ENCODE results near the gene SOWAHA.

SOWAHA gene

DNA sequence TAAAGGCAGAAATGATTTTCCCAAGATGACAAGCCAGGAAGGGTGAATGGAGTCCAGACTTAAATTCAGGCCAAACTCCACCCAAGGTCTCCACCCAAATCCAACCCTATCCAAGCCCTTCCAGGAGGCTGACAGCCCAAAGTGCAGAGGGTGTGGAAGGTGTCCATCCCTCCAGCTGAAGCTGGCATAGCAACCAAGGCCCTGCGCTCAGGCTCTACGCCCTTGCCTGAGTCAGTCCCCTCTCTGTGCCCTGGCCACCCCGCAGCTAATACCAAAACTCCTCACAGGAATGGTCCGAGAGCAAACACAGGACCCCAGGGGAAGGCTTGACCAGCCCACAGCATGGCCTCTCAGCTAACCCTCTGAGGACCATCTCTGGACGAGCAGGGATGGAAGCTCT, 38.2 kb upstream of the SOWAHA start:
- no peak overlapping the region for H3K27ac ChIP-seq
- TF ChIP-seq, protein P1, sequence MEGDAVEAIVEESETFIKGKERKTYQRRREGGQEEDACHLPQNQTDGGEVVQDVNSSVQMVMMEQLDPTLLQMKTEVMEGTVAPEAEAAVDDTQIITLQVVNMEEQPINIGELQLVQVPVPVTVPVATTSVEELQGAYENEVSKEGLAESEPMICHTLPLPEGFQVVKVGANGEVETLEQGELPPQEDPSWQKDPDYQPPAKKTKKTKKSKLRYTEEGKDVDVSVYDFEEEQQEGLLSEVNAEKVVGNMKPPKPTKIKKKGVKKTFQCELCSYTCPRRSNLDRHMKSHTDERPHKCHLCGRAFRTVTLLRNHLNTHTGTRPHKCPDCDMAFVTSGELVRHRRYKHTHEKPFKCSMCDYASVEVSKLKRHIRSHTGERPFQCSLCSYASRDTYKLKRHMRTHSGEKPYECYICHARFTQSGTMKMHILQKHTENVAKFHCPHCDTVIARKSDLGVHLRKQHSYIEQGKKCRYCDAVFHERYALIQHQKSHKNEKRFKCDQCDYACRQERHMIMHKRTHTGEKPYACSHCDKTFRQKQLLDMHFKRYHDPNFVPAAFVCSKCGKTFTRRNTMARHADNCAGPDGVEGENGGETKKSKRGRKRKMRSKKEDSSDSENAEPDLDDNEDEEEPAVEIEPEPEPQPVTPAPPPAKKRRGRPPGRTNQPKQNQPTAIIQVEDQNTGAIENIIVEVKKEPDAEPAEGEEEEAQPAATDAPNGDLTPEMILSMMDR (conservative IDR thresholded peaks at IDR 0.05) = no peak

DNA sequence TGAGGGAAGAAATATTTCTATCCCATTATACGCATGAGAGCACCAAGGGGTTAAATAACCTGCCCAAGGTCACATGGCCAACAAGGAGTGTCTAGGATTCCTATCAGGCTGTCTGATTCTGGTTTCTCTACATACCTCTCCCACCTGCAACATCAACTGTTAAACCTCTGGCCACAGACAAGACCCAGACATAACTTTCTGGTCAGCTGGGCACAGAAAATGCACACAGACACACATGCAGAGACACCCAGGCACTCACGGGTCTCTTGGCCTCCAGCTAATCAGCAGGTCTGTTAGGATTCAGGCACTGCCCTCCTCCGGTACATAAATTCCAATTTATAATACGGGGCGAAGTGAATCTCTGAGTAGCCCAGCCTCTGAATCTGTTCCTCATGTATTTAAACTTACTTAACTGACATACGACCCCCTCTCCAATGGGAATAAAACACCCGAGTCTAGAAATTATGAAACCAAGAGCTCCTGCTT, 37.6 kb upstream of the SOWAHA start:
- TF ChIP-seq, protein P1 (conservative IDR thresholded peaks at IDR 0.05) = no peak
- peak overlapping the region; percentile 75 for H3K27ac ChIP-seq

DNA sequence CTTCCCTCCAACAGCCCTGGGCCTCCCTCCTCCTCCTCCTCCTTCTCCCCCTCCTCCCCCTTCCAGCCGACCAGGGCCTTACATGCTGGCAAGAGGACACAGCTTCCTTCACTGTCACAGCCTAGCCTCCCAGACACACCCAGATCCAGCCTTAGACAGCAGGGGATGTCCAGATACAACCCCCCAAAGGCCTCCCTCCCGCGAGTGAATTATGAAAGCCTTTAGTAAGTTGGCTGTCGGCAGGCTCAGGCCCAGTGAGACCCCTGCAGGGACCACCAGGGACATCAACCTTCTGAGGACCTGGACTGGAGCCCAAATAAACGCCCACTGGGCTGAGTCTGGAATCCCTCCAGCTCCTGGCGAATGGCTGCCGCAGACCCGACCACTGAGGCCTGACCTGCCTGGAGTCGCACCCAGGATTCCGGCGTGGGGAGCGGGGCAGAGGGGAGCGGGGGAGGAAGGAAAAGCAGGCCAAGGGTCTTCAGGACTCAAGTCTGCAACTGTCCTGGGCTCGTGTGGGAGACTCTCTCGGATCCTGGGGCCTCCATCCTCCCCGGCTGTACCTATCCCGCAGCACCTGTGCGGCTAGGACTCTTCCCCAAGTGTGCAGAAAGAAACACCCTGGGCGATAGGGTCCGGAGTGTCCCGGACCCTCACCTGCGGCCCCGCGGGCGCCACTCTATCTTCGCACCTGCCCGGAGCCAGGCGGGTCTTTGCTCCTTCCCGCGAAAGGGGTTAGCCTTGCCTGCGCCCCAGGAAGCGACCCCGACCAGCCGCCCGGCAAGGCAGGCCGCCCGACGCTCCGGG, 36.8 kb upstream of the SOWAHA start:
- H3K27ac ChIP-seq = peak overlapping the region; percentile 75
- TF ChIP-seq, protein P1 (conservative IDR thresholded peaks at IDR 0.05) = no peak

DNA sequence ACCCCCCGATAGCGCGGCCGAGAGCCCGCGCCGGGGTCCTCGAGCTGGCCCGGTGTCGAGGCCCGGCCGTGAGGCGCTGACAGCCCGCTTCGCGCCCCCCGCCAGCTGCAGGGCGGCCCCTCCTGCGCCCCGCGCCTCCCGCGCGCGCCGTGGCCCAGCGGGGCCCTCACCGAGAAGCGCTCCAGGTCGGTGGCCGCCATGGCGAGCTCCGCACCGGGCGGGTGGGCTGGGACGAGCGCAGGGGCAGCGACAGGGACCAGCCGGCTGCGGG, 36.2 kb upstream of the SOWAHA start:
- H3K27ac ChIP-seq = peak overlapping the region; percentile 75
- TF ChIP-seq, protein P1 (conservative IDR thresholded peaks at IDR 0.05) = no peak

DNA sequence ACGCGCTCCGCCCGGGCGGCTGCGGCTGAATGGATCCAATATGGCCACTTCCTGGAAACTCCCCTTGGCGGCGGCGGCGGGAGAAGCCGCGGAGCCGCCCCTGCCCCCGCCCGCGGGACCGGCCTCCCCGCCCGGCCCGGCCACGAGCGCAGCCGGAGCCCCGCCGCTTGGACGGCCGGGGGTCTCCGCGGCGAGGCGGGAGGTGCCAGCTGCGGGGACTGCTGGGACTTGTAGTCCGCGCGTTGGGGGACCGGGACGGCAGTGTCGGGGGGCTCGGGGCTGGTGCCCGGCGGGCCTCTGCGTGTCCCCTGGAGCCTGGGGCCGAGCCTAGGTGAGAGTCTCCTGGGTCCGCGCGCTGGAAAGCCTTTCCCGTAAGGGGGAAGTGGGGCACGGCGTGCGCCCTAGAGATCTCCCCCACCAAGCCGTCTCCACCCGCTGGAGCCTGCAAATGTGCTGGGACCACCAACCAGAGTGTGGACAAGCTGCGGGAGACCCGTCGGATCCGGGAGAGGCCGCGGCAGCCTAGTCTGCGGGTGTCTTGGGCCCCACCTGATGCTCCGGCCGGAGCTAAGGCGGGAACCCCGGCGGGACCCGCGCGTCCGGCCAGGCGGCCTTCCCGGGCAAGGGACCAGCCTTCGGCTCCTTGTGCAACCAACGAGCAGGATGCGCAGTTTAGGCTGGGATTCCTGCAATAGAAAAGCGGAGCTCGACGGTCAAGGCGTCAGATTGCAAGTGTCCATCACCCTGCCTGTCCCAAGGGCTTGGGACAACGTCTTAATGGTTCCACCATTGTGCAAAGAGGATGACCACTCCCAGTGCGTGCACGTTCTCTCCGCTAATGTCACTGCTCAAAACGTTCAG, 35.7 kb upstream of the SOWAHA start, which contains the start of gene SEPTIN8:
Gene SEPTIN8 (minus strand): TSS at position 31 of the 861 bp plus-strand sequence. CDS start 102 bp downstream, outside the sequence.
- peak within 1 kb of the TSS; percentile 75 for H3K27ac ChIP-seq

DNA sequence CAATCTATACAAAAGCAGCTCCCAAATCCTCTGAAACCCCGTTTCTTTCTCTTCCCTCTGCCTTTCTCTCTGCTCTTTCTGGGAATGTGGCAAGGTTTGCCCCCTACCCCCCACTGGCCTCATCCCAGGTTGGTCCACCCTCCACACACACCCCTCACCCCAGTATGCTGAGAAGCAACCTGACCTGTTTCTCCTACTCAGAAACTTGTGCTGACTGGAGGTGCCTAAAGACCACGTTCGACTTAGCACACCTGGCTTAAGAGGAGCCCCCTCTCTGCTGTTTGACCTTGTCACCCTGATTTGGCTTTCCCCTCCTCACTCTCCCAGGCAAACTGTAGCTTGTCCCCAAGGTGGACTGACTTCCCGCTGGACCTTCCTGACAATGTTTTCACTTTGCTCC, 35.0 kb upstream of the SOWAHA start:
- no peak overlapping the region; the same call in 1 of the 2 replicates for H3K27ac ChIP-seq
- TF ChIP-seq, protein P1 (conservative IDR thresholded peaks at IDR 0.05) = no peak

More for the DNA sequence above, 35.7 kb upstream of the SOWAHA start, which contains the start of gene SEPTIN8:
- TF ChIP-seq, protein P1 (conservative IDR thresholded peaks at IDR 0.05) = no peak

DNA sequence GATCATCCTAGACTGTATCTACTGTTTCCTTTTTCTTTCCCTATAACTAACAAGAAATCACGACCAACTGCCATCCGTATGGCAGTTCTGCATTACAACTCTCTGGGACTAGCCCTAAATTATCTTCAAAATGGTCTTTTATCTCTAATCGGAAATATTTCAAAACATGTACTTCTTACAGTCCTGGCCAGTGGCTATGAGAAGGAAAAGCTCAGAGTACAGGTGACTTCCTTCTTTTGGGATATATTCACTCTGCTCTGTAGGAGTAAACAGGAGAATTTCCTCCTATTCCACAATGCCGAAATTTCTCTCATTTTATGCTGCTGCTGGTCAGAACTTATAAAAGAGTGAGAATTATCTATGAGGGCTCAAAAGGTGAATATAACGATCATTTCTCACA, 34.2 kb upstream of the SOWAHA start:
- no peak overlapping the region for H3K27ac ChIP-seq
- TF ChIP-seq, protein P1 (conservative IDR thresholded peaks at IDR 0.05) = no peak

Measured in VCaP (cell line).